ENCODE measurements around the gene SYT6. TPM values are rescaled to one million over a fixed set of nuclear protein-coding genes. Genes with fewer than 3 reads are reported as not detected.
A peak's percentile ranks its signal among the peaks of the same experiment; 100 is the strongest.

The SYT6 gene
- total RNA-seq, 1 experiment from 2014 or later: not detected

GRCh38 chr1:114154963-114155322, 1.3 kb upstream of the SYT6 start:
- Histone ChIP-seq H3K4me3 (ENCODE audit: low read depth in 2 of 2, low read length in 2 of 2) (no peak overlapping the region), H3K27ac (ENCODE audit: low read length) (no peak overlapping the region), H3K9me3 (ENCODE audit: control insufficient read depth, insufficient read depth, low read depth, low read length) (no peaks in the 10 kb centered on the region), H3K36me3 (ENCODE audit: control insufficient read depth, insufficient read depth, low read length) (no peaks in the 10 kb centered on the region), H3K27me3 (ENCODE audit: control insufficient read depth, insufficient read depth, low read length) (no peaks in the 10 kb centered on the region; the same call in 1 of the 2 replicates), H3K4me1 (ENCODE audit: control insufficient read depth, insufficient read depth, low read length) (no peaks in the 10 kb centered on the region)
- no peak for TF ChIP-seq SIN3A (IDR thresholded peaks at IDR 0.05; ENCODE audit: borderline replicate concordance, insufficient read depth, low read depth, low read length)
- no peak for TF ChIP-seq CTCF (IDR thresholded peaks at IDR 0.05)
- no peak for TF ChIP-seq TCF7L2 (IDR thresholded peaks at IDR 0.05; ENCODE audit: low read depth, low read length)
- TF ChIP-seq REST (IDR thresholded peaks at IDR 0.05; ENCODE audit: insufficient read depth in 1 of 2, low read depth in 2 of 2, low read length in 1 of 2): peak; percentile 81 to 88
- no peak for TF ChIP-seq POLR2AphosphoS5 (IDR thresholded peaks at IDR 0.05; ENCODE audit: low read depth, low read length)
- ChIA-PET CTCF (no interaction called here), POLR2A (no interaction called here)
- intact Hi-C loops (cut with micrococcal nuclease; ENCODE audit: unreplicated experiment) (no loop called here), in situ Hi-C loops (cut with HindIII; ENCODE audit: low pct_unique_long_range_greater_than_20kb, low sequenced_read_pairs) (no loop called here)
- DNase-seq (ENCODE audit: low read depth, low spot score) (no peak), ATAC-seq (no peak)
- BruUV-seq (replicated peaks): no TSS peak

- no peak for TF ChIP-seq REST (IDR thresholded peaks at IDR 0.05; ENCODE audit: insufficient read depth in 1 of 2, low read depth in 2 of 2, low read length in 1 of 2)
- no peak for TF ChIP-seq SIN3A (IDR thresholded peaks at IDR 0.05; ENCODE audit: borderline replicate concordance, insufficient read depth, low read depth, low read length)
- TF ChIP-seq POLR2AphosphoS5 (IDR thresholded peaks at IDR 0.05; ENCODE audit: low read depth, low read length): no peak
- no peak for TF ChIP-seq TCF7L2 (IDR thresholded peaks at IDR 0.05; ENCODE audit: low read depth, low read length)
- TF ChIP-seq CTCF (IDR thresholded peaks at IDR 0.05): no peak
- H3K9me3 ChIP-seq (ENCODE audit: control insufficient read depth, insufficient read depth, low read depth, low read length): no peaks in the 10 kb centered on the region
- ATAC-seq (no peak; the same call in 1 of the 2 replicates), DNase-seq (ENCODE audit: low read depth, low spot score) (no peak)
- H3K27me3 ChIP-seq (ENCODE audit: control insufficient read depth, insufficient read depth, low read length): no peaks in the 10 kb centered on the region; the same call in 1 of the 2 replicates
- ChIA-PET POLR2A (no interaction called here), CTCF (no interaction called here)
- no peak overlapping the region for H3K27ac ChIP-seq (ENCODE audit: low read length)
- in situ Hi-C loops (cut with HindIII; ENCODE audit: low pct_unique_long_range_greater_than_20kb, low sequenced_read_pairs) (no loop called here), intact Hi-C loops (cut with micrococcal nuclease; ENCODE audit: unreplicated experiment) (no loop called here)
- H3K36me3 ChIP-seq (ENCODE audit: control insufficient read depth, insufficient read depth, low read length): no peaks in the 10 kb centered on the region
- no peak overlapping the region for H3K4me3 ChIP-seq (ENCODE audit: low read depth in 2 of 2, low read length in 2 of 2)
- H3K4me1 ChIP-seq (ENCODE audit: control insufficient read depth, insufficient read depth, low read length): no peaks in the 10 kb centered on the region
- BruUV-seq (replicated peaks): no TSS peak
Measured at GRCh38 chr1:114154146-114154962, 685 bp upstream of the SYT6 start.

Measured in Panc1 (cell line).